Brain microvascular endothelial cell (primary cell): ENCODE measurements around the gene ADH5.
"Not testable (repeated sequence)": the region's sequence is repeated elsewhere in the genome, so short reads cannot be mapped to it uniquely, and the experiment has no call there.

Experiments
- DNase-seq: peaks from one replicate; pipeline ENCODE4 v3.0.0-alpha.2; 2020
- H3K27ac ChIP-seq: fragments of 250-450 bp; sonication (Bioruptor Pico); 2 replicates; pipeline ENCODE4 v1.5.1; 2020; ENCODE audit warnings: mild to moderate bottlenecking, moderate library complexity
- H3K27me3 ChIP-seq: fragments of 250-450 bp; sonication (Bioruptor Pico); replicated peaks from 2 replicates; pipeline ENCODE4 v1.5.1; 2020; ENCODE audit warnings: mild to moderate bottlenecking
- H3K36me3 ChIP-seq: fragments of 250-450 bp; sonication (Bioruptor Pico); replicated peaks from 2 replicates; pipeline ENCODE4 v1.5.1; 2020; ENCODE audit warnings: mild to moderate bottlenecking
- H3K4me3 ChIP-seq: 2 replicates; pipeline ENCODE4 v1.5.1; 2011; ENCODE audit warnings: low read depth, mild to moderate bottlenecking, control low read depth, low read length, moderate library complexity
- in situ Hi-C: cut with HindIII; loops from 2 replicates; pipeline ENCODE4 v1.10.0; 2017; ENCODE audit warnings: low sequenced_read_pairs, low pct_ligation_motif_present
- TF ChIP-seq, protein P1 (sequence below): IDR thresholded peaks from 2 replicates; pipeline ENCODE4 v1.5.1; 2011; ENCODE audit warnings: low read depth, mild to moderate bottlenecking, moderate library complexity, low read length, control low read depth, inconsistent platforms; ENCODE audit errors: missing control alignments

ADH5 gene

GRCh38 chr4:99025506-99025905, 63.1 kb downstream of the ADH5 start:
- H3K27ac ChIP-seq: no peak overlapping the region
- no peaks in the 10 kb centered on the region for H3K36me3 ChIP-seq
- in situ Hi-C loops: no loop called here
- no peaks in the 10 kb centered on the region for H3K27me3 ChIP-seq
- no peak overlapping the region for H3K4me3 ChIP-seq
- no peak for DNase-seq
- TF ChIP-seq, protein P1, sequence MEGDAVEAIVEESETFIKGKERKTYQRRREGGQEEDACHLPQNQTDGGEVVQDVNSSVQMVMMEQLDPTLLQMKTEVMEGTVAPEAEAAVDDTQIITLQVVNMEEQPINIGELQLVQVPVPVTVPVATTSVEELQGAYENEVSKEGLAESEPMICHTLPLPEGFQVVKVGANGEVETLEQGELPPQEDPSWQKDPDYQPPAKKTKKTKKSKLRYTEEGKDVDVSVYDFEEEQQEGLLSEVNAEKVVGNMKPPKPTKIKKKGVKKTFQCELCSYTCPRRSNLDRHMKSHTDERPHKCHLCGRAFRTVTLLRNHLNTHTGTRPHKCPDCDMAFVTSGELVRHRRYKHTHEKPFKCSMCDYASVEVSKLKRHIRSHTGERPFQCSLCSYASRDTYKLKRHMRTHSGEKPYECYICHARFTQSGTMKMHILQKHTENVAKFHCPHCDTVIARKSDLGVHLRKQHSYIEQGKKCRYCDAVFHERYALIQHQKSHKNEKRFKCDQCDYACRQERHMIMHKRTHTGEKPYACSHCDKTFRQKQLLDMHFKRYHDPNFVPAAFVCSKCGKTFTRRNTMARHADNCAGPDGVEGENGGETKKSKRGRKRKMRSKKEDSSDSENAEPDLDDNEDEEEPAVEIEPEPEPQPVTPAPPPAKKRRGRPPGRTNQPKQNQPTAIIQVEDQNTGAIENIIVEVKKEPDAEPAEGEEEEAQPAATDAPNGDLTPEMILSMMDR: no peak

DNA sequence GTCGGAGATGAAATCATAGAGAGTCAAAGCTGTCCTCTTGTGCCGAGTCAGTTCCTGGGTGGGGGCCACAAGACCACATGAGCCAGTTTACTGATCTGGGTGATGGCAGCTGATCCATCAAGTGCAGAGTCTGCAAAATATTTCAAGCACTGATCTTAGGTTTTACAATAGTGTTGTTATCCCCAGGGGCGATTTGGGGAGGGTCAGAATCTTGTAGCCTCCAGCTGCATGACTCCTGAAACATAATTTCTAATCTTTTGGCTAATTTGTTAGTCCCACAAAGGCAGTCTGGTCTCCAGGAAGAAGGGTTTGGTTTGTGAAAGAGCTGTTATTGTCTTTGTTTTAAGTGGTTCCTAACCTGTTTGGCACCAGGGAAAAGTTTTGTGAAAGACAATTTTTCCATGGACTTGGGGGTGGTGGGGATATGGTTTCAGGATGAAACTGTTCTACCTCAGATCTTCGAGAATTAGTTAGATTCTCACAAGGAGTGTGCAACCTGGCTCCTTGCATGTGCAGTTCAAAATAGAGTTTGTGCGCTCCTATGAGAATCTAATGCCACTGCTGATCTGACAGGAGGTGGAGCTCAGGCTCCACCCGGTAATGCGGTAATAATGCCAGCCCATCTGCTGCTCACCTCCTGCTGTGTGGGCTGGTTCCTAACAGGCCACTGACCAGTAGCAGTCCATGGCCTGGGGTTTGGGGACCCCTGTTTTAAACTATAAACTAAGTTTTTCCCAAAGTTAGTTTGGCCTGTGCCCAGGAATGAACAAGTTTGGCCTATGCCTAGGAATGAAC, 63.9 kb downstream of the ADH5 start:
- DNase-seq: no peak
- Histone ChIP-seq H3K27ac (no peak overlapping the region), H3K4me3 (no peak overlapping the region), H3K27me3 (no peaks in the 10 kb centered on the region), H3K36me3 (no peaks in the 10 kb centered on the region)
- in situ Hi-C loops: no loop called here
- TF ChIP-seq, protein P1: no peak

GRCh38 chr4:99023800-99024251, 64.8 kb downstream of the ADH5 start:
- in situ Hi-C loops, H3K27ac ChIP-seq: not testable (repeated sequence)

DNA sequence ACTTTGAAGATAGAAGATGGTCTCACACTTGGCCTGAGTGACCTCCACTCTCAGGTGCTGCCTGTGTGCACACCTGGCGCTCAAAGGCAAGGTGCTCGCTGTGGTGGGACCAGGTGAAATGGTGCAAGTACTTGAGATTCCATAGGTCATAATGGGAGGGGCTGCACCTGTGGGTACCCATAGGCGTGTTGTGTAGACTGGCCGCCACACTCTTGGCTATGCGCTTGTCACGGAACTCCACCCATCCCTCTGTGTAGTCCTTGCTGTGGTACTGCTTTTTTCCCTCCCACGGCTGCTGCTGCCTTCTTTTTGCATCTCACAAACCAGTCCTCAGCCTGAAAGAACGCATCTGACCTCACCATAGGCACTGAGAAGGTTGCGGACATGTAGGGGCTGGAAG, 66.0 kb downstream of the ADH5 start:
- no peaks in the 10 kb centered on the region for H3K27me3 ChIP-seq
- in situ Hi-C loops: no loop called here
- DNase-seq: no peak
- TF ChIP-seq, protein P1: no peak
- no peaks in the 10 kb centered on the region for H3K36me3 ChIP-seq
- no peak overlapping the region for H3K27ac ChIP-seq
- H3K4me3 ChIP-seq: no peak overlapping the region

More at GRCh38 chr4:99023800-99024251, 64.8 kb downstream of the ADH5 start:
- DNase-seq, H3K27me3 ChIP-seq, H3K36me3 ChIP-seq, H3K4me3 ChIP-seq: not testable (repeated sequence)

DNA sequence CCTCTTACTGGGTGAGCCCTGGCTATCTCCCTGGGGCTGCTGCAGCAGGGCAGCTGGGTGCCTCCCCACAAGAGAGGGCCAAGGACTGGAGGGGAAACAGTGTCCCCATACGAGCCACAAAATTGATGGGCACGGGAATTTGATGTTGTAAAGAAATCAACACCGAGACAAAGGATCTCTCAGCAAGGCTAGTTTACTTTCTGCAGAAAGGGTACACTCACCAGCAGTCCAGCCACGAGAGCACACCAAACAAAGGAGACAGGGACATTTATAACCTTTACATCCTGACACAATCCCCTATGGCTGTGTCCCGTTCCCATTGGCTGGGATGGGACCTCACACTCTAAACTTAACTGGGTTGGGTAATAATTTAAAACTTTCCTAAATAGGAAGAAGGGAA, 67.2 kb downstream of the ADH5 start:
- TF ChIP-seq, protein P1: no peak
- H3K4me3 ChIP-seq: no peak overlapping the region
- H3K27me3 ChIP-seq: no peaks in the 10 kb centered on the region
- DNase-seq: no peak
- no peak overlapping the region for H3K27ac ChIP-seq
- H3K36me3 ChIP-seq: no peaks in the 10 kb centered on the region
- in situ Hi-C loops: no loop called here
